Ishikawa (cell line): ENCODE results near the gene RIN2.

Experiments used
- CEBPB ChIP-seq: IDR thresholded peaks from 2 replicates; pipeline ENCODE4 v1.6.1; 2012
- CREB1 ChIP-seq: IDR thresholded peaks from 2 replicates; pipeline ENCODE4 v1.6.1; 2012; ENCODE audit warnings: low read depth
- EGR1 ChIP-seq: IDR thresholded peaks from 2 replicates; pipeline ENCODE4 v1.6.1; 2012
- EP300 ChIP-seq: IDR thresholded peaks from 2 replicates; pipeline ENCODE4 v1.6.1; 2012; ENCODE audit warnings: borderline replicate concordance
- FOXM1 ChIP-seq: IDR thresholded peaks from 2 replicates; pipeline ENCODE4 v1.6.1; 2012; ENCODE audit warnings: low read depth, borderline replicate concordance
- RAD21 ChIP-seq: IDR thresholded peaks from 2 replicates; pipeline ENCODE4 v1.6.1; 2012; ENCODE audit warnings: low read depth
- TAF1 ChIP-seq: IDR thresholded peaks from 2 replicates; pipeline ENCODE4 v1.6.1; 2012; ENCODE audit warnings: low read depth, mild to moderate bottlenecking
- TCF12 ChIP-seq: IDR thresholded peaks from 2 replicates; pipeline ENCODE4 v1.6.1; 2012; ENCODE audit warnings: low read depth
- TEAD4 ChIP-seq: IDR thresholded peaks from 2 replicates; pipeline ENCODE4 v1.6.1; 2012
- YY1 ChIP-seq: IDR thresholded peaks from 2 replicates; pipeline ENCODE4 v1.6.1; 2012; ENCODE audit warnings: low read depth
- TF ChIP-seq, protein P1 (sequence below): IDR thresholded peaks from 2 replicates; pipeline ENCODE4 v1.6.1; 2012
- TF ChIP-seq, protein P2 (sequence below): IDR thresholded peaks from 2 replicates; pipeline ENCODE4 v1.6.1; 2012
- TF ChIP-seq, protein P3 (sequence below): IDR thresholded peaks from 2 replicates; pipeline ENCODE4 v1.6.1; 2012; ENCODE audit warnings: low read depth, mild to moderate bottlenecking

DNA sequence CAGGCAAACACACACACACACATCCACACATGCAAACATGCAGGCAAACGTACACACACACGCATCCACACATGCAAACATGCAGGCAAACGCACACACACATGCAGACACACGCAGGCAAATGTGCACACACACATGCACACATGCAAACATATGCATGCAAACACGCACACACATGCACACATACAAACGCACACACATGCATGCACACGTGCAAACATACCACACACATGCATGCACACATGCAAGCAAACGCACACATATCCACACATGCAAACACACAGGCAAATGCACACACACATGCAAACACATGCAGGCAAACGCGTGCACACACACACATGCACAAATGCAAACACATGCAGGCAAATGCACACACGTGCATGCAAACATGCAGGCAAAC is 46.9 kb upstream of the RIN2 start:
- no peak for TF ChIP-seq EP300
- TF ChIP-seq, protein P1, sequence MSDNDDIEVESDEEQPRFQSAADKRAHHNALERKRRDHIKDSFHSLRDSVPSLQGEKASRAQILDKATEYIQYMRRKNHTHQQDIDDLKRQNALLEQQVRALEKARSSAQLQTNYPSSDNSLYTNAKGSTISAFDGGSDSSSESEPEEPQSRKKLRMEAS = no peak
- TF ChIP-seq, protein P2, sequence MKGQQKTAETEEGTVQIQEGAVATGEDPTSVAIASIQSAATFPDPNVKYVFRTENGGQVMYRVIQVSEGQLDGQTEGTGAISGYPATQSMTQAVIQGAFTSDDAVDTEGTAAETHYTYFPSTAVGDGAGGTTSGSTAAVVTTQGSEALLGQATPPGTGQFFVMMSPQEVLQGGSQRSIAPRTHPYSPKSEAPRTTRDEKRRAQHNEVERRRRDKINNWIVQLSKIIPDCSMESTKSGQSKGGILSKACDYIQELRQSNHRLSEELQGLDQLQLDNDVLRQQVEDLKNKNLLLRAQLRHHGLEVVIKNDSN = no peak
- TF ChIP-seq, protein P3, sequence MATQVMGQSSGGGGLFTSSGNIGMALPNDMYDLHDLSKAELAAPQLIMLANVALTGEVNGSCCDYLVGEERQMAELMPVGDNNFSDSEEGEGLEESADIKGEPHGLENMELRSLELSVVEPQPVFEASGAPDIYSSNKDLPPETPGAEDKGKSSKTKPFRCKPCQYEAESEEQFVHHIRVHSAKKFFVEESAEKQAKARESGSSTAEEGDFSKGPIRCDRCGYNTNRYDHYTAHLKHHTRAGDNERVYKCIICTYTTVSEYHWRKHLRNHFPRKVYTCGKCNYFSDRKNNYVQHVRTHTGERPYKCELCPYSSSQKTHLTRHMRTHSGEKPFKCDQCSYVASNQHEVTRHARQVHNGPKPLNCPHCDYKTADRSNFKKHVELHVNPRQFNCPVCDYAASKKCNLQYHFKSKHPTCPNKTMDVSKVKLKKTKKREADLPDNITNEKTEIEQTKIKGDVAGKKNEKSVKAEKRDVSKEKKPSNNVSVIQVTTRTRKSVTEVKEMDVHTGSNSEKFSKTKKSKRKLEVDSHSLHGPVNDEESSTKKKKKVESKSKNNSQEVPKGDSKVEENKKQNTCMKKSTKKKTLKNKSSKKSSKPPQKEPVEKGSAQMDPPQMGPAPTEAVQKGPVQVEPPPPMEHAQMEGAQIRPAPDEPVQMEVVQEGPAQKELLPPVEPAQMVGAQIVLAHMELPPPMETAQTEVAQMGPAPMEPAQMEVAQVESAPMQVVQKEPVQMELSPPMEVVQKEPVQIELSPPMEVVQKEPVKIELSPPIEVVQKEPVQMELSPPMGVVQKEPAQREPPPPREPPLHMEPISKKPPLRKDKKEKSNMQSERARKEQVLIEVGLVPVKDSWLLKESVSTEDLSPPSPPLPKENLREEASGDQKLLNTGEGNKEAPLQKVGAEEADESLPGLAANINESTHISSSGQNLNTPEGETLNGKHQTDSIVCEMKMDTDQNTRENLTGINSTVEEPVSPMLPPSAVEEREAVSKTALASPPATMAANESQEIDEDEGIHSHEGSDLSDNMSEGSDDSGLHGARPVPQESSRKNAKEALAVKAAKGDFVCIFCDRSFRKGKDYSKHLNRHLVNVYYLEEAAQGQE = no peak
- TF ChIP-seq TAF1 = no peak
- TF ChIP-seq CREB1 = no peak
- TF ChIP-seq RAD21 = no peak
- TF ChIP-seq YY1 = no peak
- no peak for TF ChIP-seq TCF12
- TF ChIP-seq EGR1 = no peak
- TF ChIP-seq TEAD4 = no peak
- TF ChIP-seq CEBPB = no peak
- no peak for TF ChIP-seq FOXM1
